CD4-positive, alpha-beta T cell treated with Interleukin-4 for 4 hours (primary cell): ENCODE data around the gene PSMC3.

Experiments
- DNase-seq: peaks from one replicate; pipeline ENCODE4 v3.0.0-alpha.2; 2020

PSMC3 gene

DNA sequence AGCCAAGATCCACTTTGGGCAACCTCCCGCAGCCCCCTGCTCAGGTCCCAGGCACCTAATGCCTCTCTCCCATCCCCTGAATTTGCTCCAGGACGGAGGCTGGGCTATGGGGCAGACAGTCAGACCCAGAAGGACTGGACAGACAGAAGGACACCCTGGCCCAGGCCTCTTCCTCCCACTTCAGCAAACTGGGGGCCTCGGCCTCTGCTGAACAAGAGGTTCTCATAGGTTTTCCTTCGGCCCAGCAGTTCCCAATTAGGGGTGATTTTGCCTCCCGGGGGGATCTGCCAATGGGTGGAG lies 51.6 kb downstream of the PSMC3 start:
- DNase-seq = no peak

DNA sequence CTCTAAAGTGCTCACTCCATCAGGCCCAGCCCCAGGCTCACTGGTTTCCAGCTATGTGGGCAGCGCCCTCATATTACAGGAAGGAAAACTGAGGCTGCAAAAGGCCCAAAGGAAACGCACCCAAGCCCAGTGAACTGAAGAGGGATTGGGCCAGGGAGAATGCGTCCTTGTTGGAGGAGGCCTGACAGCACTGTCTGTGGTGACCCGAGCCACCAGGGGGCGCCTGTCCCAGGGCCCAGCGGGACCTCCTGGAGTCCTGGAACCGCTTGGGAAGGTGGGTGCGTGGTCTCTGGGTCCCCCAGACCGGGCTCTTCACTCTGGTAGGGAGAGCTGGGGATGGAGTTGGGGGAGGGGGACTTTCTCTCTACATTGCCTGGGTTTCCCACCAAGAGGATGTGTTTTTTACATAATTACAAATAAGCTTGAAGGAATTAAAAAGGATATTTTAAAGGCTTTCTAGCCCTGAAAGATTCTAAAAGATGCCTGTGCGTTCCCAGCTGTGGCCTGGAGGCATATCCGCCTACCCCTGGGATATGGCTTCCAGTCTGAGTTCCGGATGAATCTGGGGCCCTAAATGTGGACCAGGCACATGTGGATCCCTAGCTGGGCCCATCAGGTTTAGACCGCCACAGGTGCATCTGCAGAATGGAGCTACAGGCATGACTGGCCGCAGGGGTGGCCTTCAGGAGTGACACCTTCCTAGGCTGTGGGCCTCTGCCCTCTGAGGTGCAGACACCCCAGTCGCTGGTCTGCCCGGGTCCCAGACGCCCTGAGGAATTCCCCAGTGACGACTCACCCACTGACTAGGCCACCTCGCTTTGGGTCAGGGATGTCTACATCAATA lies 52.1 kb downstream of the PSMC3 start:
- peak; percentile 79 for DNase-seq

GRCh38 chr11:47372422-47372821 lies 53.8 kb downstream of the PSMC3 start:
- no peak for DNase-seq

DNA sequence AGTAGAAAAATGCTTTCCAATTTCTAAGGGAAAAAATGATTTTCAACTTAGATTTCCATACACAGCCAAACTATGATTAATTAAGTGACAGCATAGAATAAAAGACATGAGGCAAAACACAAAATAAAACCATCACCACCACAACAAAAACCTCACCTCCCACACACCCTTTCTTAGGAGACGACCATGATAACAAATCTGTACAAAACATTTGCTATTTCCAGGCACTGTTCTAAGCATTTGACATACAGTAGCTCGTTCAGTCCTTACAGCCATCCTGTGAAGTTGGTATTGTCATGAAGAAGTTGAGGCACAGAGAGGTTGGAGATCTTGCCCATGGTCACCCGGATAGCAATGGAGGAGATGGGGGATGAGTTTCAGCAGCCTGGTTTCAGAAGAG lies 56.6 kb downstream of the PSMC3 start:
- DNase-seq = no peak
